C4-2B (cell line): ENCODE results near the gene XRCC5.

Experiments
- H3K27ac ChIP-seq: fragments of 450-650 bp; 2 replicates; pipeline ENCODE4 v1.5.1; 2017
- ZFX ChIP-seq: fragments of 450-650 bp; IDR thresholded peaks from 2 replicates; pipeline ENCODE4 v1.6.1; 2017
- TF ChIP-seq, protein P1 (sequence below): fragments of 450-650 bp; conservative IDR thresholded peaks from 2 replicates; pipeline ENCODE4 v1.5.1; 2017; ENCODE audit warnings: mild to moderate bottlenecking

The XRCC5 gene

DNA sequence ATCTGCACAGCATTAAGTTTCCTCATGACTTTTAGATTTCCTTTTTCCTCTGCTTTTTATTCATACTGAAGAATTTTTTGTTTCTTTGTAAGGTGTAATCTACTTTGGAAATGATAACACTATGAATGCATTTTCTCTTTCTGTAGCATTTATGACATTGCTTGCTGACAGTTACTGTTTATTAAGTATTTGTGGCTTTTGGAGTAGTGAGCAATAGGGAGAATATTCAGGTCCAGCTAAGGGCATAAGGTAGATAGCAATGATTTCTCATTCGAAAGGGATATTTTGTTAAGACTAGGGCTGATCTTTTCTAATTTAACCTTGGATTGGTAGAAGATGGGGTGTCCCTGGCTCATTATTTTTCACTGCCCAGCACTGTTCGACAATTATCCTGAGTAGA is 80.3 kb downstream of the XRCC5 start:
- no peak for TF ChIP-seq ZFX
- TF ChIP-seq, protein P1, sequence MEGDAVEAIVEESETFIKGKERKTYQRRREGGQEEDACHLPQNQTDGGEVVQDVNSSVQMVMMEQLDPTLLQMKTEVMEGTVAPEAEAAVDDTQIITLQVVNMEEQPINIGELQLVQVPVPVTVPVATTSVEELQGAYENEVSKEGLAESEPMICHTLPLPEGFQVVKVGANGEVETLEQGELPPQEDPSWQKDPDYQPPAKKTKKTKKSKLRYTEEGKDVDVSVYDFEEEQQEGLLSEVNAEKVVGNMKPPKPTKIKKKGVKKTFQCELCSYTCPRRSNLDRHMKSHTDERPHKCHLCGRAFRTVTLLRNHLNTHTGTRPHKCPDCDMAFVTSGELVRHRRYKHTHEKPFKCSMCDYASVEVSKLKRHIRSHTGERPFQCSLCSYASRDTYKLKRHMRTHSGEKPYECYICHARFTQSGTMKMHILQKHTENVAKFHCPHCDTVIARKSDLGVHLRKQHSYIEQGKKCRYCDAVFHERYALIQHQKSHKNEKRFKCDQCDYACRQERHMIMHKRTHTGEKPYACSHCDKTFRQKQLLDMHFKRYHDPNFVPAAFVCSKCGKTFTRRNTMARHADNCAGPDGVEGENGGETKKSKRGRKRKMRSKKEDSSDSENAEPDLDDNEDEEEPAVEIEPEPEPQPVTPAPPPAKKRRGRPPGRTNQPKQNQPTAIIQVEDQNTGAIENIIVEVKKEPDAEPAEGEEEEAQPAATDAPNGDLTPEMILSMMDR: no peak
- H3K27ac ChIP-seq: no peak overlapping the region

DNA sequence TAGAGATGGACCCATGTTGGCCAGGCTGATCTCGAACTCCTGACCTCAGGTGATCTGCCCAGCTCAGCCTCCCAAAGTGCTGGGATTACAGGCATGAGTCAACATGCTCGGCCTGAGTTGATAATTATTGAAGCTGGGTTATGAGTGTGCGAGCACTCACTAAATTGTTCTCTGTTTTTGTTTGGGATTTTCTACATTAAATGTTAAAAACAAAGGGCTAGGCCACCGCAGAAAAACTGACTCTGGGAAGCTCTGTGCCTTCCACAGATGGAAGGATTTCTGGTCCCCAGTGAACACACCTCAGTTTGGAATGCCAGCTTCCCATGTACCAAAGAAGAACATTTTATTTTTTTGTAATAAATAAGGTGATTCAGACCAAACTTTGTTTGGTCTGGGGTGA is 83.0 kb downstream of the XRCC5 start:
- no peak for TF ChIP-seq ZFX
- TF ChIP-seq, protein P1: no peak
- H3K27ac ChIP-seq: no peak overlapping the region

DNA sequence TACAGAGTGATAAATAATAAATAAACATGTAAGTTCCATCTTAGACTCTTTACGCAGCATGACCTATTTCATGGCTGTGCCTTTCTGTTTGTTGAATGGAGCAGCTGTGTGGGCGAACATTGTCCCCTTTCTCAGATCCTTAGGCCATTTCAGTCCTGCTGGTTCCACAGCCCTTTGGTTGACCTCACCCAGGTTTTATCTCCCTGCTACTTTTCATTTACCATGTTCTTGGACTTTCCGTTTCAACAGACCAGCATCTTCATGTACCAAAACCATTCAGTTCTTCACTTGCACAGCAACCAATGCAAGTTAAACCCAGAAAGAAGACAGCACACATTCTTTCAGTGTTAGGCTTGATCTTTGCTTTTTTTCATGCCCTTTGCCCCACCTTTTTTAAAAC is 83.8 kb downstream of the XRCC5 start:
- TF ChIP-seq ZFX: no peak
- TF ChIP-seq, protein P1: no peak
- no peak overlapping the region for H3K27ac ChIP-seq

DNA sequence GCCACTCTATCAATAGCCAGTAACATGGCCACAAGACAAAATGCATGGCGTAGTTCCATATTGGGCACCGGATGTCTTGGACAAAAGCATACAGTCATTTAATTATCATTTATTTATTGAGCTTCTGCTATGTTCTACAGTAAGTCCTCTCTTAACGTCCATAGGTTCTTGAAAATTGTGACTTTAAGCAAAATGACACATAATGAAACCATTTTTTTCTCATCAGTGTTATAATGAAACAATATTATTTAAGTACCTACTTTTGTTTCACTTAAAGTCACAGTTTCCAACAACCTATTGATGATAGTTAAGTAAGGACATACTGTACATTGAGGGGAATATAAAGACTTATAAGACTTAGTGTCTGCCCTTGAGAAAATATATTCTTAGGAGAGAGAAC is 84.9 kb downstream of the XRCC5 start:
- H3K27ac ChIP-seq: no peak overlapping the region
- TF ChIP-seq, protein P1: no peak
- no peak for TF ChIP-seq ZFX

DNA sequence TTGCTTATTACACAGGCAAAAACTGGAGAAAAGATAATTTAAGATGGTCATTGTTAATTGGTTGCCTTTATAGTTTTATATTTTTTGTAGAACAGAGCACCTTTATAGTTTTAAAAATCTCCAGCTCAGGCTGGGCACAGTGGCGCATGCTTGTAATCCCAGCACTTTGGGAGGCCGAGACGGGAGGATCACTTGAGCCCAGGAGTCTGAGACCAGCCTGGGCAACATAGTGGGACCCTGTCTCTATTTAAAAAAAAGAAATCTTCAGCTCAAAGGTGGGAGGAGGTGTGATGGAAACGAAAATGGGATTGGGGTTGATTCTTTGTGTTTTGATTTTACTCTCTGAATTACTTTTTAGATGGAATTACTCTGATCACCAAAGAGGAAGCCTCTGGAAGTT is 85.4 kb downstream of the XRCC5 start:
- TF ChIP-seq, protein P1: no peak
- no peak for TF ChIP-seq ZFX
- no peak overlapping the region for H3K27ac ChIP-seq

DNA sequence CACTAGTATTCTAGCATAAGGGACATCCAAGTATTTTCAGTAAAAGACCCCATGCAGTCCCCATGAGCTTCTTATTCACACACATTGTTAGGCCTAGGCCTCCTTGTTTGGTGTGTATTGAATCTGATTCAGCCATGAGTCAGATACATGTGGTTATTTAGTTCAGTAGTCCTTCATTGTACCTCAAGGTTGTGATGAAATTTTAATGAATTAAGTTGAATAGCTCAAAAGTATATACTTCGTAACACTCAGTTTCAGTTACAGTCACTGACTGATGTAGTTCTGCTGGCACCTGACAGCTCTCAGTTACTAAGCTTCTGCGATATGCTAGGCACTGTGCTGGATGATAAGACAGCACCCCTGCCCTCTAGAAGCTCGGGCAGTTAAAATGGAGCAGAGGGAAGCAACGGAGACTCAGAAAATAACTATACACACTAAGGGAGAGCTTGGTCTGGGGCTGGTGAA is 86.4 kb downstream of the XRCC5 start:
- TF ChIP-seq, protein P1: no peak
- TF ChIP-seq ZFX: no peak

DNA sequence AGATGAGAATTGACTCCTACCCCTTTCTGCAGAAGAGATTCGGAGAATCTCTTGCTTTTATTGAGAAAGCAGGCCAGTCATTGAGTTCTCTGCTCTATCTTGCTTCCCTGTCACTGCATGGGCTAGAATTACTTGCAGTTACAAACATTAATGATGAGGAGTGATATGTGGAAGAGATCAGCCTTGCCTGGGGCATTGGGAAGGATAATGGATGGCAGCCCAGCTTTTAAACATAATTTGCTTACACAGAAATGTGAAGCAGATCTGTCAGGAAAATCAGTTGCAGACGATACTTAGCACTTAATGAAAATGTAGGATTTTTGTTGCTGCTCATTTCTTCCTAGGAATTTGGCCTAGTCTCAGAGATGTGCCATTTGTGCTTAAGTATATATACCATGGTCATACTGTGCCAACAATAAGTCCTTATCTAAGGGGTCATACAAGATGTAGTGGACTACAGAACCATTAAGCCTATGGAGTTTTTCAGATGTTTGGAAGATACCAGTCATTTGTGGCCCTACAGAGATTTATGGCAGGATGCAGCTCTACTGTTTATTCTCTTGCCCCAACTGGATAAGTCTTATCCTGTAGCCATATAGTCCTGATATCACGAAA is 92.7 kb downstream of the XRCC5 start:
- H3K27ac ChIP-seq: no peak overlapping the region
- TF ChIP-seq, protein P1: no peak

More for the DNA sequence above, 86.4 kb downstream of the XRCC5 start:
- no peak overlapping the region for H3K27ac ChIP-seq
